WTC11 (cell line): ENCODE data around the gene TMEM217. TPM values are rescaled to one million over a fixed set of nuclear protein-coding genes. Genes with fewer than 3 reads are reported as not detected.

ENCODE experiments used
- ATAC-seq: fragments of 200-7000 bp; cut with Tn5 transposase; 2 replicates; pipeline ENCODE4 v1.10.0; 2021; ENCODE audit warnings: mild to moderate bottlenecking, moderate library complexity
- CTCF ChIA-PET: fragments of 300-600 bp; sonication (Branson Sonifier 250); formaldehyde crosslinking; loops from one replicate; lab custom pipeline; 2021; ENCODE audit warnings: antibody characterized with exemption; lab: Charles Lee
- POLR2A ChIA-PET: fragments of 350-600 bp; sonication (Branson Sonifier 250); formaldehyde crosslinking; loops from one replicate; lab custom pipeline; 2021; ENCODE audit warnings: antibody characterized with exemption; lab: Charles Lee
- DNase-seq: peaks from one replicate; pipeline ENCODE4 v3.0.0; 2021; ENCODE audit warnings: low spot score
- H3K27ac Mint-ChIP-seq: 2 replicates; pipeline ENCODE4 v1.8.0; 2021; ENCODE audit warnings: mixed read lengths
- H3K27me3 Mint-ChIP-seq: 2 replicates; pipeline ENCODE4 v1.8.0; 2021; ENCODE audit warnings: low read depth, mild to moderate bottlenecking, moderate library complexity, mixed read lengths
- H3K36me3 Mint-ChIP-seq: 2 replicates; pipeline ENCODE4 v1.8.0; 2021; ENCODE audit warnings: mixed read lengths
- H3K4me1 Mint-ChIP-seq: 2 replicates; pipeline ENCODE4 v1.8.0; 2022; ENCODE audit warnings: mixed read lengths
- H3K4me3 Mint-ChIP-seq: 2 replicates; pipeline ENCODE4 v1.8.0; 2021; ENCODE audit warnings: mild to moderate bottlenecking, moderate library complexity, mixed read lengths
- H3K9me3 Mint-ChIP-seq: 2 replicates; pipeline ENCODE4 v1.8.0; 2021; ENCODE audit warnings: mixed read lengths
- AR ChIP-seq: fragments of 250-450 bp; sonication (Bioruptor Pico); IDR thresholded peaks from 2 replicates; pipeline ENCODE4 v1.9.0; 2021; ENCODE audit warnings: mild to moderate bottlenecking
- ARID4B ChIP-seq: sonication (generic); formaldehyde crosslinking; IDR thresholded peaks from 2 replicates; pipeline ENCODE4 v1.8.0; 2023; ENCODE audit warnings: missing genetic modification reagents, mild to moderate bottlenecking, borderline replicate concordance
- ATF1 ChIP-seq: sonication (generic); formaldehyde crosslinking; IDR thresholded peaks from 2 replicates; pipeline ENCODE4 v1.8.1; 2023; ENCODE audit warnings: mild to moderate bottlenecking, moderate library complexity, missing genetic modification reagents
- CREB1 ChIP-seq: sonication (generic); formaldehyde crosslinking; IDR thresholded peaks from 2 replicates; pipeline ENCODE4 v1.8.0; 2023; ENCODE audit warnings: mild to moderate bottlenecking, missing genetic modification reagents
- CTCF ChIP-seq: fragments of 200-600 bp; IDR thresholded peaks from 2 replicates; pipeline ENCODE4 v1.8.0; 2022; ENCODE audit warnings: antibody characterized with exemption
- E2F5 ChIP-seq: sonication (generic); formaldehyde crosslinking; IDR thresholded peaks from 2 replicates; pipeline ENCODE4 v1.8.1; 2022; ENCODE audit warnings: mild to moderate bottlenecking, moderate library complexity, missing genetic modification reagents
- ESRRA ChIP-seq: sonication (generic); formaldehyde crosslinking; IDR thresholded peaks from 2 replicates; pipeline ENCODE4 v1.8.1; 2022; ENCODE audit warnings: mild to moderate bottlenecking, missing genetic modification reagents, borderline replicate concordance
- FOXK1 ChIP-seq: sonication (generic); formaldehyde crosslinking; IDR thresholded peaks from 2 replicates; pipeline ENCODE4 v1.8.0; 2022; ENCODE audit warnings: mild to moderate bottlenecking, moderate library complexity, missing genetic modification reagents
- MYBL2 ChIP-seq: sonication (generic); formaldehyde crosslinking; IDR thresholded peaks from 2 replicates; pipeline ENCODE4 v1.8.1; 2023; ENCODE audit warnings: mild to moderate bottlenecking, moderate library complexity, missing genetic modification reagents
- PREB ChIP-seq: sonication (generic); formaldehyde crosslinking; IDR thresholded peaks from 2 replicates; pipeline ENCODE4 v1.8.1; 2022; ENCODE audit warnings: mild to moderate bottlenecking, missing genetic modification reagents, moderate library complexity, borderline replicate concordance
- SMAD3 ChIP-seq: sonication (generic); formaldehyde crosslinking; IDR thresholded peaks from 2 replicates; pipeline ENCODE4 v1.8.0; 2022; ENCODE audit warnings: missing genetic modification reagents, mild to moderate bottlenecking, borderline replicate concordance
- TCF7 ChIP-seq: sonication (generic); formaldehyde crosslinking; IDR thresholded peaks from 2 replicates; pipeline ENCODE4 v1.8.0; 2022; ENCODE audit warnings: mild to moderate bottlenecking, low read depth, missing genetic modification reagents, moderate library complexity
- total RNA-seq: library from RNA; stranded (reverse); gene quantifications from 3 replicates; pipeline ENCODE4 v1.2.3, GENCODE V29; 2021

The TMEM217 gene
- total RNA-seq, 1 experiment from 2014 or later, result 0.61 TPM

- TF ChIP-seq ARID4B (peak; percentile 75; the same call in 1 of the 2 replicates), CTCF (peak; percentile 89), PREB (CRISPR knock-in tag) (no peak), SMAD3 (CRISPR knock-in tag) (no peak), CREB1 (0 out of 2 replicates have a peak, but pooled peaks have one; percentile 11)
- TF ChIP-seq, all 79 proteins: peak for 10
Observed at GRCh38 chr6:37171970-37172812, 85.8 kb downstream of the TMEM217 start (continued).

- Mint-ChIP-seq H3K27me3 (no peaks in the 10 kb centered on the region), H3K9me3 (no peaks in the 10 kb centered on the region)
- CTCF ChIA-PET, result interaction anchor here (0.8 to 5.4 kb wide), 23 partner anchors 24 to 406 kb away, joined by 3 to 70 read pairs (median 11); no protein-coding TSS in a partner anchor
- TF ChIP-seq AR (CRISPR knock-in tag) (no peak), FOXK1 (CRISPR knock-in tag) (0 out of 2 replicates have a peak, but pooled peaks have one; percentile 20), TCF7 (0 out of 2 replicates have a peak, but pooled peaks have one; percentile 53), ARID4B (no peak), ATF1 (no peak), ESRRA (CRISPR knock-in tag) (0 out of 2 replicates have a peak, but pooled peaks have one; percentile 26), MYBL2 (CRISPR knock-in tag) (no peak), SMAD3 (CRISPR knock-in tag) (0 out of 2 replicates have a peak, but pooled peaks have one; percentile 7), E2F5 (CRISPR knock-in tag) (no peak)
- TF ChIP-seq, all 79 proteins: peak for 4
- POLR2A ChIA-PET, result interaction anchor here (0.6 to 5.8 kb wide), 11 partner anchors 30 to 113 kb away, joined by 3 to 183 read pairs (median 5); partner anchors contain the start of genes TBC1D22B and TMEM217
- peaks cover 47% of the 10 kb centered on the region for H3K36me3 Mint-ChIP-seq
- DNase-seq (peak; percentile 35), ATAC-seq (no peak)
- peak overlapping the region; percentile 87 for H3K4me3 Mint-ChIP-seq
- peak overlapping the region; percentile 86 for H3K27ac Mint-ChIP-seq
- H3K4me1 Mint-ChIP-seq, result peaks cover 57% of the 10 kb centered on the region
Observed at GRCh38 chr6:37171201-37171969, 86.6 kb downstream of the TMEM217 start.
